Ovary (tissue), 9 donors: ENCODE measurements around the gene ANKS1B. TPM values are rescaled to one million over a fixed set of nuclear protein-coding genes. Genes with fewer than 3 reads are reported as not detected.

Experiments used
- DNase-seq, 5 donors: peaks; one replicate each; pipeline ENCODE4 v3.0.0-alpha.2; 2019 to 2020
- H3K27ac ChIP-seq, 2 donors: fragments of 200-600 bp; one replicate each; pipeline versions ENCODE4 v1.5.1 to v1.8.0; 2019 to 2022
- H3K27me3 ChIP-seq: fragments of 200-600 bp; one replicate; pipeline ENCODE4 v1.8.0; 2022
- H3K36me3 ChIP-seq: fragments of 200-600 bp; sonication (generic); one replicate; pipeline ENCODE4 v1.5.1; 2019
- H3K4me1 ChIP-seq: one replicate; pipeline ENCODE4 v1.8.1; 2013; ENCODE audit warnings: mild to moderate bottlenecking, moderate library complexity; ENCODE audit not compliant: insufficient read depth
- H3K4me3 ChIP-seq: fragments of 200-600 bp; sonication (generic); one replicate; pipeline ENCODE4 v1.5.1; 2017
- H3K9me3 ChIP-seq, 2 donors: fragments of 200-600 bp in 1 of 2; sonication (generic) in 1 of 2; one replicate each; pipeline versions ENCODE4 v1.5.1 to v1.8.1; 2013 to 2019; ENCODE audit warnings: mild to moderate bottlenecking in 1 of 2, moderate library complexity in 1 of 2
- CTCF ChIP-seq, 3 donors: fragments of 450-650 bp in 2 of 3; fragments of 200-600 bp in 1 of 3; IDR thresholded peaks; one replicate each; pipeline versions ENCODE4 v1.5.1 to v1.8.0; 2016 to 2022; ENCODE audit warnings: antibody characterized with exemption in 3 of 3, mild to moderate bottlenecking in 1 of 3
- EP300 ChIP-seq: sonication (generic); formaldehyde crosslinking; IDR thresholded peaks from one replicate; pipeline ENCODE4 v1.6.1; 2017; ENCODE audit warnings: antibody characterized with exemption
- POLR2A ChIP-seq: fragments of 450-650 bp; IDR thresholded peaks from one replicate; pipeline ENCODE4 v1.6.1; 2017; ENCODE audit warnings: antibody characterized with exemption, mild to moderate bottlenecking, moderate library complexity
- WGBS, 3 donors: extraction: QIAGEN DNeasy Blood & Tissue Kit in 1 of 3; methylation state at CpG; one replicate each; pipeline versions ENCODE4 v1.1.5 to v1.1.7; 2013 to 2017; 5-methylcytosine and 5-hydroxymethylcytosine counted together
- intact Hi-C, 4 donors: fragments of 100-400 bp; cut with DNase I; formaldehyde crosslinking; loops; one replicate each; pipeline versions ENCODE4 v1.11.0 to v1.15.1; 2022 to 2023
- polyA plus RNA-seq, 2 donors: library from polyadenylated mRNA; stranded (reverse); fragments of 200-250 nt in 1 of 2; fragments of 350-450 nt in 1 of 2; fragmentation: Illumina TruSeq in 1 of 2; extraction: RNeasy Lipid Tissue Mini Kit (QIAGEN cat#74804) in 1 of 2; gene quantifications; one replicate each; pipeline ENCODE4 v1.2.3, GENCODE V29; 2013 to 2014
- total RNA-seq, 7 donors: library from RNA; depleted of rRNA in 2 of 7; stranded (reverse); fragments of >200 nt in 2 of 7; fragmentation: NEBNext Ultra II Directional in 3 of 7; extraction: Animal tissue kit (Norgen Biotek cat#: 25700) in 3 of 7; gene quantifications; one replicate each; pipeline versions ENCODE4 v1.1.0 to v1.2.4, GENCODE V29; 2016 to 2023
- donor health status: DM: no; HTN: no; CAD: no; lungs with moderate emphysema.
- donor health status: DM: no; HTN: no; CAD: no.
- donor health status: Bipolar disorder and iron deficiency.
- donor health status: DM: yes; HTN: yes; CAD: no.
- donor health status: DM: no; HTN: no; CAD: no.
- donor health status: DM: yes; HTN: yes; CAD: no.

ANKS1B gene
- total and polyA plus RNA-seq, 9 donors: 0.80 to 34.9 (median 7.7) TPM

GRCh38 chr12:99200711-99201384 lies 783.9 kb downstream of the ANKS1B start:
- Histone ChIP-seq H3K4me3 (no peak overlapping the region), H3K9me3 (no peaks in the 10 kb centered on the region), H3K27ac (no peak overlapping the region), H3K27me3 (no peaks in the 10 kb centered on the region), H3K4me1 (no peaks in the 10 kb centered on the region), H3K36me3 (no peaks in the 10 kb centered on the region)
- intact Hi-C loops: no loop called here
- DNase-seq: no peak
- no peak for TF ChIP-seq CTCF (IDR thresholded peaks at IDR 0.05)
- TF ChIP-seq POLR2A: no peak
- WGBS, 3 donors: 0 to 40% (median 0%) methylated on average over 1 of the region's 1 CpG

GRCh38 chr12:99195474-99195873 lies 789.3 kb downstream of the ANKS1B start:
- intact Hi-C loops: no loop called here
- no peak for DNase-seq
- TF ChIP-seq CTCF (IDR thresholded peaks at IDR 0.05) (no peak), EP300 (no peak), POLR2A (no peak)
- Histone ChIP-seq H3K9me3 (no peaks in the 10 kb centered on the region), H3K4me1 (no peaks in the 10 kb centered on the region), H3K27ac (no peak overlapping the region), H3K36me3 (no peaks in the 10 kb centered on the region), H3K4me3 (no peak overlapping the region), H3K27me3 (no peaks in the 10 kb centered on the region)
- 47 to 93% (median 92%) methylated on average over 1 of the region's 1 CpG for WGBS, 3 donors

GRCh38 chr12:99192489-99192888 lies 792.2 kb downstream of the ANKS1B start:
- DNase-seq: no peak
- Histone ChIP-seq H3K4me1 (no peaks in the 10 kb centered on the region), H3K4me3 (no peak overlapping the region), H3K9me3 (no peaks in the 10 kb centered on the region), H3K36me3 (no peaks in the 10 kb centered on the region), H3K27ac (no peak overlapping the region), H3K27me3 (no peaks in the 10 kb centered on the region)
- intact Hi-C loops: no loop called here
- WGBS, 3 donors: 52 to 68% (median 52%) methylated on average over 3 of the region's 3 CpGs
- no peak for TF ChIP-seq CTCF (IDR thresholded peaks at IDR 0.05)
- TF ChIP-seq POLR2A: no peak
- no peak for TF ChIP-seq EP300

GRCh38 chr12:99176871-99177270 lies 807.9 kb downstream of the ANKS1B start:
- H3K4me1 ChIP-seq: no peaks in the 10 kb centered on the region
- TF ChIP-seq CTCF (IDR thresholded peaks at IDR 0.05) (no peak), POLR2A (no peak), EP300 (no peak)
- H3K27ac ChIP-seq: no peak overlapping the region
- H3K36me3 ChIP-seq: no peaks in the 10 kb centered on the region
- H3K4me3 ChIP-seq: no peak overlapping the region
- no peak for DNase-seq
- H3K27me3 ChIP-seq: no peaks in the 10 kb centered on the region
- no peaks in the 10 kb centered on the region for H3K9me3 ChIP-seq
- WGBS, 3 donors: 91 to 93% (median 93%) methylated on average over 4 of the region's 4 CpGs
- intact Hi-C loops: no loop called here
